GM10847 (cell line): ENCODE results near the gene PRKAR1B.

Experiments
- POLR2A ChIP-seq: IDR thresholded peaks from 2 replicates; pipeline ENCODE4 v1.6.1; 2011; ENCODE audit not compliant: insufficient read length; ENCODE audit errors: extremely low read depth

The PRKAR1B gene

DNA sequence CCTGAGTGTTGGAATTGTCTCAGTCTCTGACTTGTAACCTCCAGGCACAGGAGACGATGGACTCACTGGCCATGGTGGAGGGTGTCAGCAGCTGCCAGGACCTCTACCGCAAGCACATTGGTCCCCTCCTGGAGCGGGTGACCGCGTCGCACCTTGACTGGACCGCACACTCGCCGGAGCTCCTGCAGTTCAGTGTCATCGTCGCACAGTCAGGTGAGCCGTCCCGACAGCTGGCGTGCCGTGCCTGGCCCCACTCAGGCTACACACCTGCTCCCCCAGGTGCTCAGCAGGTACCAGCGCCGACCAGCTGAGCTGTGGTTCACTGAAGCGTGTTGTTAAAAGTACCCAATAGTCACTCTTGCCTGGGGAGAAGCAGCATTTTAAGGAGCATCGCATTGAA lies 36.7 kb upstream of the PRKAR1B start:
- TF ChIP-seq POLR2A: no peak

DNA sequence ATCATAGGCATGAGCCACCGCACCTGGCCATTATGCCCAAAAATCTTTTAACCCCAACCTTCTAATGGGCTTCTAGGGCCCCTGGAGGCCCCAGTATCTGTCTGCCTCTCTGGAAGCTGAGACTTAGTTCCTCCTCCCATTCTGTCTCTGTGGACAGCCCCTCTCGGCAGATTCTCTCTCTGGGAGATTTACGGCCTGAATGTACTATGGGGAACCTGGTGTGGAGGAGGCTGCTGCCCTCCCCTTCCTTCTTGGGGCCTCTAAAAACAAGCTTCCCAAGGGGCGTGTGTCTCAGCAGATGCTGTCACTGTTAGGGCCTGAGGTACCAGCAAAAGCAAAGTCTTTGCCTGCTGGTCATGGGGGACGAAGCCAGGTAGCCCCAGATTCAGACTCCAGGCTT lies 35.8 kb upstream of the PRKAR1B start:
- TF ChIP-seq POLR2A: no peak

DNA sequence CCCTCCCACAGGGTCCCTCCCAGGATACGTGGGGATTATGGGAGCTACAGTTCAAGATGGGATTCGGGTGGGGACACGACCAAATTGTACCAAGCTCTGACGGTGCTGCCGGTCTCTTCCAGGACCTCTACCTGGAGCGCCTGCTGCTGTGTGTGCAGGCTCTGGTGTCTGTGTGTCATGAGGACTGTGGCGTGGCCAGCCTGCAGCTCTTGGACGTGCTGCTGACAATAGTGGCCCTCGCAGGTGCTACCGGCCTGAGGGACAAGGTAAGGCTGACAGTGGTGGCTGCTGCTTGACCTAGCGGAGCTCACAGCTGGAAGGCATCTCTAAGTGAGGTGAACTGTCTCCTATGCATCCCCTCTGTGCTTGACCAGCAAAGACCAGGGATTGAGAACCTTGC lies 34.5 kb upstream of the PRKAR1B start:
- TF ChIP-seq POLR2A: no peak

DNA sequence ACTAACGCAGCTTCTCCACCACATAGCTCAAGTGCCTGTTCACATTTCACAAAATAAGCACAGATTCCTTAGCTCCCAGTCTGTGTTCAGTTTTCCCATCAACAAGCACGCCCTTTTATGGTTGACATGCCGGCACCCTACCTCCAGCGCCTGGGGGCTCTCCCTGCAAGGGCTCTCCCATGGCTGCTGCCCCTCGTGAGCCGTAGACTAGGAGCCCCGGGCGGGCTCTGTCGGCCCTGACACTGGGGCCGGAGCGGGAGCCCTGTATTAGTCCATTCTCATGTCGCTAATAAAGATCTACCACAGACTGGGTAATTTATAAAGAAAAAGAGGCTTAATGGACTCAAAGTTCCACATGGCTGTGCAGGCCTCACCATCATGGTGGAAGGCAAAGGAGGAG lies 34.0 kb upstream of the PRKAR1B start:
- no peak for TF ChIP-seq POLR2A

DNA sequence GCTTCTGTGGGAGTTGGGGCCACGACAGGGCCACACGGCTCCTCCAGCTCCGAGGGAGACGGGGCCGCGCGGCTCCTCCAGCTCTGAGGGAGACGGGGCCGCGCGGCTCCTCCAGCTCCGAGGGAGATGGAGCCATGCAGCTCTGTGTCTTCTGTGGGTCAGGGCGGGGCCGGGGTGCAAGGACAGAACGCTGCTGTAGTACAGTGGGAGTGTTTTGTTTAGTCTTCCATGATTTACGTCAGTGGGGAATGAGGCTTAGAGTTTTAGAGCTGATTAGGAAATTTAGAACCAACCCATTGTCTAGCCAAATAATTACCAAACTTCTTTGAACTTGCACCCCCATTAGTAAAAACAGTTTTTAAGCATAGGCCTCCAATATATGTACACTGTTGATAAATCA lies 32.9 kb upstream of the PRKAR1B start:
- no peak for TF ChIP-seq POLR2A

DNA sequence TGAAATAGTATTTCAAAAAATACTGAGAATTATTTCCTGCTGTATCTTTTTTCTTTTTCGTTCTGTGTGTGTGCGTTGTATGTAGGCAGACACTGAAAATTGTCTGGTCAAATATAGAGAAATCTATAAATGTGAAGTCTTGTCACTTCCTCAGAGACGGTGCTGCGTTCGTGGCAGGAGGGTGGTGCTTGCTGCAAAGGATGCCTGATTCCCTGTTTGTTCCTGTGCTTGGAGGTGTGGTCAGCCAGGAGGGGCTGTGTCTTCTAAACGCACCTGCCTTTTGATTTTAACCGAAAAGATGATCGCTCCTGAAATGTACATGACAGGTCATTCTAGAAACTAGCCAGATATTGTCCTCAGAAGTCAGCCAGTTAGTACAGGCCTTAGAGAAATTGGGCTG lies 32.5 kb upstream of the PRKAR1B start:
- TF ChIP-seq POLR2A: no peak

DNA sequence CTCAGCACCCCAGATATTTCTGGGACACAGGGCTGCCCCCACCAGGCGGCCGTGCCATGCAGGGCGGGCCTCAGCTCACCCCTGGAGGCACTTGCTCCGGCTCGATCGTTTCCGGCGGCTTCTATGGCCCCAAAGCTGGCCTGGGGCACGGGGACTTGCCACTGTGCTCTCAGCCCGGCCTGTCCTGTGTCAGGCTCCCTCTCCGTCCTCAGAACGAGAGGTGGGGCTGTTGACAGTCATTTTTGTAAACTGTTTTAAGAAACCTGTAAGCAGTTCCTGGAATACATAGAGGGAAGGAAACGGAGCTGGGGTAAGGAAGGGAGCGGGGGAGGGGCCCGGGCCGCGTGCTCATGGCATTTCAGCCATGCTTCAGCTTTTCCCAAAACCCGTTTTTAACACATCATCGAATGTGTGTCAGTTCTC lies 30.7 kb upstream of the PRKAR1B start:
- TF ChIP-seq POLR2A: no peak

DNA sequence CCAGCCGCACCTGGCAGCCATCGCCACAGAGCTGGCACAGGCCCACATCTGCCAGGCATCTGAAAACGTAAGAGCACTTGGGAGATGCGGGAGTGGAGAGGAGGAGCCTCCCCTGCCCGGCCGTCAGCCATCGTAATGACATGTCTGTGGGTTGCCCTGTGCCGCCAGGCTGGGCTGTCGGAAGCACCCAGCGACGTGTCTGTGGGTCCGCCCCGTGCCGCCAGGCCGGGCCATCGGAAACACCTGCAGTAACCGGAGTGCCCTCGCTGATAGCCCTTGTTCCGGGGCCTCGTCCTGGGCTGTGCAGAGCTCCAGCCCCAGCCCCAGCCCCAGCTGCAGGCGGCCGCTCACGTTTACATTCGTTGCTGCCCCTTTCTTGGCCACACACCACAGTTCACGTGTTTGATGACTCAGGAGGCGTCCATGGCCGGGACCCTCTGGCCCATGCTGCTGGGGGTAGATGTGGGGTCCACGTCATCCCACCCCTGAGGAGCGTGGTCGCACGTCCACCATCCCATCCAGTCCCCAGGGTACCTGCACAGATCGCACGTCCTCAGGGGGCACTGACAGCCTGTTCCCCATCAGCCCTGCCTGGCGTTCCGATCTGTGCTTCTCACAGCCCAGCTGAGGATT lies 30.0 kb upstream of the PRKAR1B start:
- no peak for TF ChIP-seq POLR2A

DNA sequence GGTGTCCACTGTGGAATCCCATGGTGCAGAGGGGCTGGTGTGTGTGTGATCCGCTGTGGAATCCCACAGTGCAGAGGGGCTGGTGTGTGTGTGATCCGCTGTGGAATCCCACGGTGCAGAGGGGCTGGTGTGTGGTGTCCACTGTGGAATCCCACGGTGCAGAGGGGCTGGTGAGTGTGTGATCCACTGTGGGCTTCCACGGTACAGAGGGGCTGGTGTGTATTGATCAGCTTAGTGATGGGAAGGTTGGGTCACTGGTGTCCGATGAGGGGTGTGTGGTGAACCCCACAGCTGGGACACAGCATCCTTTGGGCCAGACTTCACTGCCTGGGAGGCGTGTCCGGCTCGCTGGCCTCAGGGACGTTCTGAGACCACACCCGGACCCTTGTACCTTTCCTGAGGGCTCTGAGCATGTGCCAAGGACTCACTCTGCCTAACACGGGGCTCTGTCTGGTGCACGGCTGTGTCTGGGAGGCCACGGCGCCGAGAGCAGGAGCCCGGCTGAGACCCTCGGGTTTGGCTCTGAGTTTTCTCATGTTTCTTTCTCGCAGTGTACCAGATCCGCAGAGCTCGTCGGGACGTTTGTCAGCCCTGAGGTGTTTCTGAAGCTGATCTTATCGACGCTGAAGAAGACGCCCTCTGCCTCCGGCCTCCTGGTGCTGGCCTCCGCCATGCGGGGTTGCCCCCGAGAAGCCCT lies 29.3 kb upstream of the PRKAR1B start:
- TF ChIP-seq POLR2A: no peak

DNA sequence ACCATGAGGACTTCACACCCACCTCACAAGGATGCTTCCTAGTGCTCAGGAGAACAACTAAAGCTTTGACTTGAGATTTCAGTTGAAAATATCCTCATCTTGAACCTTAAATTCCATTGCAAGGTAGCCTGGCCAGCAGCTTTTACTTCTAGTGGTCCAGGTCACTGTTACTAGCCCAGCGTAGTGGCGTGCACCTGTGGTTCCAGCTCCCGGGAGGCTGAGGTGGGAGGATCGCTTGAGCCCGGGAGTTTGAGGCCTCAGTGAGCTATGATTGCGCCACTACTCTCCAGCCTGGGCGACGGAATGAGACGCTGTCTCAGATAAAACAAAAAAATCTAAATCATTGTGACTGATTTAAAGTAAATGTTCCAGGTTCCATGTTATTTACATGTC lies 28.3 kb upstream of the PRKAR1B start:
- TF ChIP-seq POLR2A: no peak

DNA sequence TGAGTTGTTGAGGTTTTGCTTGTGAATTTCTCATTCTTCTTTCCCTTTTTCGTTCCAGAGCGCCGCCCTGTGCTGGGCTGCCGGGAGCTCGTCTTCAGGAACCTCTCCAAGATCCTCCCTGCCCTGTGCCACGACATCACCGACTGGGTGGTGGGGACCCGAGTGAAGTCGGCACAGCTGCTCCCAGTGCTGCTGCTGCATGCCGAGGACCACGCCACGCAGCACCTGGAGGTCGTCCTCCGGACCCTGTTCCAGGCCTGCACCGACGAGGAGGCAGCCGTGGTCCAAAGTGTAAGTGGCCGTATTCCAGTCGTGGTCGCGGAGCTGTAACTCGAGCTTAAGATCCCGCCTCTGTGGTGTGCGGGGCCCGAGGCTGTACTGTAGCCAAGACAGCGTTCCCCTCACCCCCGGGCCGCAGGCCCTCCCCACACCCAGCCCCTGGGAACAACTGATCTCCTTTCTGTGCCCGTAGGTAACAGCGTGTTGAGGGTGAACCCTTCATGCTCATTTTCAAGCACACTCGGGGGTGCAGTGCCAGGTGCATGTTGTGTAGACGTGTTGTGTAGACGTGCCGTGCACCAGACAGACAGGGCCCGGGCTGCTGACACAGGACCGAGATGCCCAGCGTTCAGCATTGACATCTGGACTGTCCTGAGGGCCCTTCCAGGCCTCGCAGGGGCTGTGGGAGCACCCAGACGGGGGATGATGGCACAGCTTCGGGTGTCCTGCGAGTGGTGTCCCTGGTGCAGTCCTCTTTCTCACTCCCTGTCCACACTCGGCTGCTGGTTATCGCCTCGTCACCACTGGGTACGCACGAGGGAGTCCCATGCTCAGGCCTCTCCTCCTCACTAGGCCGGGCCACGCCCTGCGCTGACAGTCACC lies 27.7 kb upstream of the PRKAR1B start:
- TF ChIP-seq POLR2A: no peak

DNA sequence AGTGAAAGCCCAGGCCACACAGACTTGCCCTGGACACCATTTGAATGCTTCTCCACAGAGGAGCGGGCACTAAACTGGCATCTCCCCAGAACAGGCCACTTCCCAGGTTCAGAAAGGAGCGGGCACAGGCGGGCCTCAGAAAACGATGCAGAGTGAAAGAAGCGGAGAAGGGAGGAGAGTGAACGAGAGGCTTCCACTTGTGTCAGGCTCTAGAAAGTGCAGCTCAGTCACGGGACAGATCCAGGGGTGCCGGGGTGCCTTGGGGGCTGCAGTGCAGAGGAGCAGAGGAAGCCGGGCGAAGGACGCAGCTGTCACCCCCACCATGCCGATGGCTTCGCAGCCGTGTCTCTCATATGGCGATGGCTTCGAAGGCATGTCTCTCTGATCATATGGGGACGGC lies 26.1 kb upstream of the PRKAR1B start:
- no peak for TF ChIP-seq POLR2A

DNA sequence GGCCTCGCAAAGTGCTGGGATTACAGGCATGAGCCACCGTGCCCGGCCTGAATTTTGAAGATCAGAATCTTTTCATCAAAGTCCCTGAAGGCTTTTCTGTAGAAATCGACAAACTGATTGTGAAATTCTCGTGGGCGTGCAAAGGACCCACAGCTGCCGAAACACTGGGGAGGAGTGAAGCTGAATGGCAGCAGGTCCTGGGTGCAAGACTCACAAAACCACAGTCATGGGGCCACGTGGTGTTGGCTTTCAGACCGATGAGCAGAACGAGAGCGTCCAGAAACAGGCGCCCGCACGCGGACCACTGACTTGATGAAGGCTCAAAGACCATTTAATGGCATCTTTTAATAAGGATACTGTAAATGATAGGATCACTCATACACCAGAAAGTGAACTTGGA lies 24.7 kb upstream of the PRKAR1B start:
- no peak for TF ChIP-seq POLR2A

DNA sequence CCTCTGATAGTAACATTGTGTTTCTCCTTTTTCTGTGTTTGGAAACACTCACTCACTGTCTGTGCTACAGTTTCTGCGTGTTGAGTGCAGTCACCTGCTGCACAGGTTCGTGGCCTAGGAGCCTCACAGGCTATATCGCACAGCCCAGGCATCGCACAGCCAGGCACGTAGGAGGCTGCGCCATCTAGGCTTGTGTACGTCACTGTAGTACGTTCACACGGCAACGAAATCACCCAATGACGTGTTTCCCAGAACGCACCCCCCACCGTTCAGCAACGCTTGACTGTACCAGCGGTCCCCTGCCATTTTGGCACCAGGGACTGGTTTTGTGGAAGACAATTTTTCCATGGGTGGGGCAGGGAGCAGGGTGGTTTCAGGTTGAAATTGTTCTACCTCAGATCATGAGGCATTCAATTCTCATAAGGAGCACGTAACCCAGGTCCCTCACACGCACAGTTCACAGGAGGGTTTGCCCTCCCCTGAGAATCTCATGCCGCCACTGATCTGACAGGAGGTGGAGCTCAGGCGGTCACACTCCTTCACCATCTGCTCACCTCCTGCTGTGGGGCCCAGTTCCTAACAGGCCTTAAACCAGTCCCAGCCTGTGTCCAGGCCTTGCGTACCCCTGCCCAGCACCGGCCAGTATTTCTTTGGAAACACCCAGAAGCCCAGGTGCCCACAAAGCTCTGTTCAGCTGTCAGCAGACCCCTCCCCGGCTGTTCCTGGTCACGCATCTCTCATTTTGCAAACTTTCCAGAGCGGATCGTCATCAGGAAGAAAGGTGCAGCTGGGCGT lies 23.2 kb upstream of the PRKAR1B start:
- no peak for TF ChIP-seq POLR2A

DNA sequence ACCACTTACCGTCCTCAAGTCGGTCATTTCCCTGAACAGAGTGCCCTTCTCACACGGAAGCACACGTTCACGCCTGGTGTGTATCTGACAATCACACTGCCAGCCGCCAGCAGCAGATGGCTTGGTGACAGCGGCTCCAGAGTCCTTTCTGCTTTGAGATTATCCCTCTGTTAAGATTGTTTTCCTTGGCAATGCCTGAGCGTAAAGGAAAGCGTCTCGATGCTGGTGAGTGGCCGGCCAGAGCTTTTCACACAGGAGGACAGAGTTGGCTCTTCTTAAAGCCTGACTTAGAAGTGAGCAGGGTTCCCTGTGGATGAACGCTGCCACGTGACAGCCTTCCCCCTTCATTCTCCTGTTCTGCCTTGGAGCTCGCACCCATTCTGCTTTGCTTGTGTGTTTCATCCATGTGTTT lies 22.1 kb upstream of the PRKAR1B start:
- TF ChIP-seq POLR2A: no peak

DNA sequence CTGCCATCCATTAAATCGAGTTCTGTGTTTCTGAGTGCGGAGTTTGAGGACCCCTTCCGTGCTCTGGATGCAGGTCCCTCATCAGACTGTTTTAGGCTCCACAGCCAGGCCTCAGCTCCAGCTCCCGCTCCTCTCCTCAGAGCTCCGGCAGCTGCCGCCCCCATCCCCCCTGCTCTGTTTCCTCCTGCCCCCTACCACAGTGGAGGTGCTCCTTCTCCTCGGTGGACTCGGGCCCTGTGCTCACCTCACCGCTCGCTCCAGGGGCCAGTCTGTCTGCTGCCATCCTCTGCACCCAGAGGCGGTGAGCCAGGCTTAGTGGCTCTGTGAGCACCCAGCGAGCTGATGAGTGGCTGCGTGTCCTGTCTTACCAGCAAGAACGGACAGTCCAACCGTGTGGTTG lies 21.4 kb upstream of the PRKAR1B start:
- no peak for TF ChIP-seq POLR2A

DNA sequence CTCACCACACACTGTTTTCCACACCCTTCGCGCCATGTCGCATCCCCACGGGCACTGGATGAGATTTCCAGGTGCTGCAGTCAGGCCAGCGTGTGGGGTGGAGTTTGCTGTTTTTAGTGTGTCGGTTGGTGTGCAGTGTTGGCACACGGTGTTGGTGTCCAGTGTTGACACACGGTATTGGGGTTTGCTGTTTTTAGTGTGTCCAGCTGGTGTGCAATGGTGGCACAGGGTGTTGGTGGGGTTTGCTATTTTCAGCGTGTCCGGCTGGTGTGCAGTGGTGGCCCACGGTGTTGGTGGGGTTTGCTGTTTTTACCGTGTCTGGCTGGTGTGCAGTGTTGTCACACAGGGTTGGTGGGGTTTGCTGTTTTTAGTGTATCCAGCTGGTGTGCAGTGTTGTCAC lies 20.1 kb upstream of the PRKAR1B start:
- TF ChIP-seq POLR2A: no peak
